ENCODE data around the gene WNT10A.
A peak's percentile ranks its signal among the peaks of the same experiment; 100 is the strongest.
"Not testable (repeated sequence)": the region's sequence is repeated elsewhere in the genome, so short reads cannot be mapped to it uniquely, and the experiment has no call there.

The WNT10A gene

DNA sequence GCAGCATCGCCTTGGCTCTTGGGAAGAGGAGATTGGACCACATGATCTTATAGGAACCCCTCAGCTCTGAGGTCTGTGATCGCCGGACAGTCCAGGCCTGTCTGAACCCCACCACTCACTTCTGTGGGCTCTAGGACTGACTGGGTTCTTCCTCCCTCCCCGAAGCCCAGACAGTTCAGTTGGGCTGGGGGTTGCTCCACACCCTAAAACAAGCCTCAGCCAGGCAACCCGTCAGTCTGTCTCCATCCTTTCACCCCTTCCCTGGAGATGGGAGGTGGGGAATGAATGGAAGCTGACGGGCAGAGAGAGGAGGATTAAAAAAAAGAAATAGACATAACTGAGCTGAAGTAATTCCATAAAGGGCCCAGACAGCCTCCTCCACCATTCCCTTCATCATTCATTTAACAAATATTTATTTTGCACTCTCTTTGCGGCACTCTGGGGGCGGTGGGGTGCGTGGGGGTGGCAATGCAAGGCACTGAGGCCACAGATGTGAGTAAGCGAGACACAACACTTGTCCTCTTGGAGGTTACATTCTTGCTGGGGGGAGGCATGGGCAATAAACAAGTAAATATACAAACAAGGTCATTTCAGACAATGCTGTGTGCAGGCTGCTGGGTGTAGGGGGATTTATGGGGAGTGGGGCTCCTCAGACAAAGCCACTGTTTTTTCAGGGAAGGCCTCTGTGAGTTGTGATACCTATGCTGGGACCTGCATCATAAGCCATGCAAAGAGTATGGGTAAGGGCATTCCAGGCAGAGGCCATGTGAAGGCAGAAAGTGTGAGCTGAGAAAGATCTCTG, 12.9 kb downstream of the WNT10A start:
- DNase-seq (ENCODE audit: low spot score), result peak; percentile 53

DNA sequence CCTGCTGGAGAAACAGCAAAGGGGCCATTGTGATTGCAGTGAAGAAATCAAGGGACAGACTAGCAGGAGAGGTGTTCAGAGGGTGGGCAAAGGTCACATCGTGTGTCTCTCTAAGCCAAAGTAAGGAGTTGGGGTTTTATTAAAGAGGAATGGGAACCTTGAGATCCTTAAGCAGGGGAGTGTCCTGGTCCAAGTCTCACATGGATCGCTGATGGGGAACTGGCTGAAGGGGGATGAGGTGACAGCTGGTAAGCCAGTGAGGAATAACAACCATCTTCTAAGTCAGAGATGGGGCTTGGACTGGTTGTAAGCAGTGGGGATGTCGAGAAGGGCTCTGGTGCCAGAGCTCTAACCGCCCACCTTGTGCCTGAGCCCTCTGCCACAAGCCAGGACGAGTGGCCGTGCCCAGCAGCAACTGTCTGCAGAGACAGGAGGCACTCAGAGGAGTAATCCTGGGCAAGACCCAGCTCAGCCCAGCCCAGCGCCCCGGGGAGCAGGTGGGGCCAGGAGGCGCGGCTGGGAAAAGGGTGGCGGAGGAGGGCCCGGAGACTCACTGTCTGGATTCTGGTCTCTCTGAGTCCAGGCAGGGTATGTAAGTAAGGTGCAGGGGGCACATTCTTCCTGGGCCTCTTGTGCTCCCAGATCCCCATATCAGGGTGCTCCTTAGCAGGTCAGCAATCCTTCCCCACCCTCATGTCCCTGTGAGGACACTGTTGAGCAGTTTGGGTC, 13.7 kb downstream of the WNT10A start:
- DNase-seq (ENCODE audit: low spot score), result peak; percentile 44

DNA sequence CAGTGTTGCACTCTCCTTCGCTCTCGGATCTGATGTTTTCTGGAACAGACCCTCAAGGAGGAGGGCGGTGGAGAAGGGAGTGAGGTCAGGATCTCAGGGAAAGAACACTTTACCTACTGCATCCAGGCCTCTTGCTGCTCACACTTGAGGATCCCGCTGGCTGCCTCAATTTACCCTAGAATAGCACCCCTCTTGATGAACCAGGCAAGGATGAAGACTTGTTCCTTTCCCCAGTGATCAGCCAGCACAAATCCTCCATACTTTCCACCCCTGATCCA, 14.2 kb downstream of the WNT10A start:
- DNase-seq (ENCODE audit: low spot score), result no peak

DNA sequence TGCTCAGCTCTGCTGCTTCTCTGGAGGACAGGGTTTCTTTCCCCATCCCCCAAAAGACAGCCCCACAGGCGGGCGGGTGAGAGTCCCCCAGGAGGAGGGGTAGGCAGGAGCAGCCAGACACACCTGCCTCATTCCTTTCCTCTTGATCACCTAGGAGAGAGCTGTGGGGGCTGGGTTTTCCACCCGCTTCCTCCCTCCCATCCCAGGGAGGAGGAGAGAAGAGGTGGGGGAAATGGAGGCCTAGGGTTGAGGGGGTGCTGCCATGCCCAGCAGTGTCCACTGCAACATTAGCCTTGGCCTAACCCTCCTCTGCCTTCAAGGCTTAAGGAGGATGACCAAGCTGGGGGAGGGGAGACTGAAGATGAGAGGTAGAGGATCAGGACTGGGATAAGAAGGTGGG, 14.7 kb downstream of the WNT10A start:
- DNase-seq (ENCODE audit: low spot score), result no peak

DNA sequence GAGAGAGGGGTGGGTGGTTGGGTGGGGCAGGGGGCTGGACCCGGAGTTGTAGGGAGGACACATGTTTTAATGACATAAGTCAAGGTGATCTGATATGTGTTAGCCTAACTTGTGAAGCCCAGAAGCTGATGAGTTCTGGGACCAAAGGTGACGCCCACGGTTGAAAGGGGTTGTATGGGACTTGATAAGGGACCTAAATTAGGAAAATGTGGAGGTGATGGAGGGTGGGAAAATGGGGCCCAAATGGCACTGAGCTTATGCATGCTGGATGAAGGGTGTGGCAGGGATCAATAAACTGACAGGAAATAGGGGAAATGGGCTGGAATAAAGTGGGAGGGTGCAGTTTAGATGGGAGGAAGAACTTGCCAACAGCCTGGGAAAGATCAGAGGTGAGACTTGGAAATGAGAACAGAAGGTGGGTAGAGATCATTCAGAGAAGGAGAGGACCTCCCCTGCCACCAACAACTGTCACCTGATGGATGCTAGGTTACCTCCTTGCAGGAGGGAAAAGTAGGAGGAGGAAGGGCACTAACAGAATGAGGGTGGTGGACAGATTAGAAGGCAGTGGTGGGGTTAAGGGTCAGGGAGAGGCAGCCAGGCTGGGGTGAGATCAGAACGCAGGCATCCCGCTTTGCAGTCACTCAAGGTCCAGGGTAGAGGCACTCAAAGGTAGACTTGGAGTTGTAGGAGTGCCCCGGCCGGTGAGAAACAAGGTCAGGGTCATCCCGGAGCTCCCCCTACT, 15.3 kb downstream of the WNT10A start:
- DNase-seq (ENCODE audit: low spot score), result no peak

DNA sequence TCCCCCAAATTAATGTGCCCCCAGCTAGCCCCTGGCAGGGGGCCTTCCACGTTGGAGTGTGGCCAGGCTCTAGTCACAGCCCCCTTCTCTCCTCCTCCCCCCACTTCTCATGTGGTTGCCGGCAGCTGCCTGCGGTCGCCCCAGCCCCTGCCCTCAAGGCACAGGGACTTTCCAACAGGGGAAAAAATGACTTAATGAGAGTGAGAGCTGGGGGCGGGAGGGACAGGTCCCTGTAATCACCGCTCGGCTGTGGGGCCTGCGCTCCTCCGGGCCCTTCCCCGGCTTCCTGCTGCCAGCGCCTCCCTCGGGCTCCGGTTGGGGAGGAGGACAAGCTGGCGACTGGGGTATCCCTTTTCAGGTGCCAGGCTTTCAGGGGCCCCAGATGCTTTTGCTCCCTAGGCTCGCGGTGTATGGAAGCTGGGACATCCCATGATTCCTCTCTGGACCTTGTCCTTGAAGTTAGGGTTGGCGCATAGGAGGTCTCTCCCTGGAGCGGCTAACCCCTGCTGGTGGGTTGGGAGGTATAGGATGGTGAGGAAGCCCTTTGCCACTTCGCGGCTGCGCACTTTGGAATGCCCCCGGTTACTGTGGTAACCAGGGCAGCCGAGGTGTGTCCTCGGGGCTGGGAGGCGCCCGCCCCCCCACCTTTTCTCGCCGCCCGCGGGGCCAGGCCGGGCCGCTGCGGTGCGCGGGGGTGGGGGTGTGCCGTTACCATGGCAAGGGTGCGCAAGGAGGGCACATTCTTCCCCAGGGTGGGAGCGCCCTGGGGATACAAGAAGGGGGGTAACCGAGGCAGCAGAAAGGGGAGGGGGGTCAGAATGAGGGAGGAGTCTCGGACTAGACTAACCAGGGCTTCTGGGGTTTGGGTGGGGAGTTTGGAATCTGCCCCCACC, 16.1 kb downstream of the WNT10A start:
- no peak for DNase-seq (ENCODE audit: low spot score)

DNA sequence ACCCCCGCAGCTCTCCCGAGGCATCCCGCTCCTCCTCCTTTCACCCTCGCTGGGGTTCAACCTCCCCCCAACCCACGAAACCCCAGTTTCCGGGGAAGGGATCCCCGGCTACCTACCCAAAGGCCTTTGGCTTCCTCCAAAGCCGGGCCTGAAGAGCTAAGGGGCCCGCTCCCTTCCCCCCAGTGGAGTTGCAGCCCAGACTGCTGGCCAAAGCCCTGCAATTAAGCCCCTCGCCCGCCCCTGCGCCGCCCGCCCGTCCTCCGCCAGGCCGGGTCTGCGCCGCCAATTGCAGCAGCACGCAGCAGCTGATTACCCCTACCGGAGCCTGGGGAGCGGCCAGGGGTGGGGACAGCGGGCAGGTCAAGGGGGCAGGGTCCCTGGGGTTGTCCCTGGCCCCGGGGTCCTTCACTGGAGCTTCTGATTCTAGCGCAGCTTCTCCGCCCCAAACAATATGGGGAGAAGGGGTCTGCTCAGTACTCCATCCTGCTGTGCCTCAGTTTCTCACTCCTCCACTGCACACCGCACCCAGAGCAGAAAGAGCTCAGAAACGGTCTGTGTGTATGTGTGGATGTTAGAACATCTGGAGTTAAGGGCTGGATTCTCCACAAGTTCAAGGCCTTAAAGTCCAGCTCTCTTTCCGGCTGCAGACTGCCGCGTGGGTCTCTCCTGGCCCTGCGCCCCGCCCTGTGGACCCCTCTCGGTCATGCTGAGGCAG, 16.9 kb downstream of the WNT10A start:
- DNase-seq (ENCODE audit: low spot score), result no peak

DNA sequence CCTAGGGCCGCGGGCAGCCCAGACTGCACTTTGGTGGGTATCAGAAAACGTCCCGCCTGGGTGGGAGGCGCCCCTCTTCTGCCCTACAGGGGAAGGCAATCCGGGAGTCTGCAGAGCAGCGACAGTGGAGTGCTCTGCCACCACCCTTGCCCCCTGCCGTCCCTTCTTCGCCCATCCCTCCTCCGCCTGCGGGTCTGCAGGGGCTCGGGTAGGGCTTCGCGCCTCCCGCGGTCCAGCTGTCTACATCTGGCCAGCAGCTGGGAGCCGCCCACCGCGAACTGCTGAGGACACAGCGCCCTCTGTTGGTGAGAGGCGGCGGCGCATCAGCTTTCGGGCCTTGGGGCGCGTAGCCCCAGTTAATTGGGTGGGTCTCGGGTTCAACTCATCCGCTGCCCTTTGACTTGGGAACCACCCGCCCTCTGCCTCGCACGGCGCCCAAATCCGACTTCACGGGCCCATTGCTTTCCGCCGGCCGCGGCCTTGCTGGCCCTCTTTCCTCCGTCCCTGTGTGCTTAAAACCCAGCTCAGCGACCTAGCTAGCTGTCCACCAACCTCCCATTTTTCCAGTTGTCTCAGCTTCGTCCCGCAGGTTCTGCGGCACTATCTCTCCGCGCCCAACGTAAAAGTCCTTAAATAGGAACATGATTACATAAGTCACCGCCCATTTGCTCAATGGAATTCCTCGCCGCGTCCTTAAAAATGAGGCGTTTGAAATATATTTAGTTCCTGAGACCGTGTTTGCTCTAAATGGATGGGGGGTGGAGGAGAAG, 17.6 kb downstream of the WNT10A start:
- peak; percentile 83 for DNase-seq (ENCODE audit: low spot score)

DNA sequence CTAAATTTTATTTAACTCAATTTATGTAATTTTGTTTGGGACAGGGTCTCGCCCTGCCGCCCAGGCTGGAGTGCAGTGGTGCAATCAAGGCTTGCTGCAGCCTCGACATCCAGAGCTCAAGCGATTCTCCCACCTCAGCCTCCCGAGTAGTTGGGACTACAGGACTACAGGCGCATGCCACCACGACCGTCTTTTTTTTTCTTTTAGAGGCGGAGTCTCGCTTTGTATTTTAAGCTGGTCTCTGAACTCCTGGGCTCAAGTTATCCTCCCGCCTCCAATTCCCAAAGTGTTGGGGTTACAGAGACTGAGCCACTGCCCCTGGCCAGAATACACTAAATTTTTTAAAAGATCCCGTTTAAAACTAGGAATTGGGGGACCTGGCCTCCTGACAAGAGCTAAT, 18.5 kb downstream of the WNT10A start:
- no peak for DNase-seq (ENCODE audit: low spot score)

DNA sequence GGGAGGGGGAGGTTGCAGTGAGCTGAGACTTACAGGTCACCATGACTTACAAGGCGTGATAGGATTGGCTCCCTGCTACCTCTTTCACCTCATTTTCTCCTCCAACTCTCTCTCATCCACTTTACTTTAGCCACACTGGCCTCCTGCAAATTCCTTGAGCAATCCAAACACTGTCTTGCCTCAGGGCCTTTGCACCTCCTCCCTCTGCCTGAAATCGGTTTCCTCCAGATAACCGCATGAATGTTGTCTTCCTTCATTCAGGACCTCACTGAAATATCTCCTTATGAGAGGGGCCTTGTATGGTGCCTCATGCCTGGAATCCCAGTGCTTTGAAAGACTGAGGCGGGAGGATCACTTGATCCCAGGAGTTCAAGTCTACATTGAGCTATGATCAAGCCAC, 21.8 kb downstream of the WNT10A start:
- no peak for DNase-seq (ENCODE audit: low spot score)

DNA sequence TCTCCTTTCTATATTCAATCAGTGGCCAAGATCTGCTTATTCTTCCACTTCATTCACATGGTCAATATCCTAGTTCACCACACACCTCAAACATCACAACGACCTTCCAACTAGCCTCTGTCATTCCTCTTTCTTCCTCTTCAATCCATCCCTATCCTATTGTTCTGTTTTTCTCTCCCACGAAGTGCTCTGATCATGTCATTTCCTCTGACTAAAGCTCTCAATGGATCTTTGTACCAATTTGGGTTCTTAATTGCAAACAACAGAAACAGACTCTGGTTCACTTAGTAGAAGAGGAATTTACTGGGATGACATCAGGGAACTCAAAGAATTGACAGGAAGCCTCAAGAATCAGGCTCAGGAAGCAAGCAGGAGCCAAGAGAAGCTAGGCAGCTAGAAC, 23.5 kb downstream of the WNT10A start:
- no peak for DNase-seq (ENCODE audit: low spot score)

DNA sequence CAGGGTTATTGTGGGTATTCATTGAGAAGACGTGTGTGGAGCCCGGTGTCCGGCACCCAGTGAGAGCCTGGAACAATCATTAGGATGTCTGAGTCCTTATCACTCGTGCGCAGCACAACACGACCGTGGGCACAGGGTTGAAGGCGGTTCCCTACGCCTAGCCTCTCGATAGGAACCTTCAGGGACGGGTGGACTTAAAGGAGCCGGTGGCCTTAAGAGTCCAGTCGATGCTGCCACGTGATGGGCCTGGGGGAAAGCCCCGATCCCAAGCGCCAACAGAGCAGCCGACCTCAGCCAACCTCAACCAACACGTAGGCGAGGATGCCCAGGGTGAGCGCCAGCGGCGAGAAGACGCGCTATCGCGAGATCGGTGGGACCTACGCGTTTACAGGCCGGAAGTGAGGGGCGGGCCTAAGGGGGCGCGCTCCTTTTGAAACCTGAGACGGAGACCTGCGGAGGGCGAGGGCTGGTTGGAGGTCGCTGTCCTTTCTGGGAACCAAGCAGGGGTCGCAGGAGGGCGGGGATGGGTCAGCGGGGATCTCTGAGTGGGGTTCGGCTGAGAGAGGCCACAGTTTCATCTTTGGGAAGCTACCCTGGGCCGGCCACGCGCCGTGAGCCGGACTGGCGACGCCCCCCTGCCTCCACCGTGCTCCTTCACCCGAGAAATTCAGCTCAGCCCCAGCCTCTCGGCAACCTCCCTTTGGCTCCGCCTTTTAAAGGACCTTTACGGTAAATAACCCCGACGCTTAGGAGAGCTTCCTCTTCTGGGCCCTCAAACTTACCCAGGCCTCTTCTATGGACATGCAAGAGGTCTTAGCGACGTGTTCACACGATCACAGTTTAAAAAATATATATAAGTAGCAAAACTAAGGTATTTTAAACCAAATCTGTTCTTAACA, 28.3 kb downstream of the WNT10A start:
- DNase-seq (ENCODE audit: low spot score), result peak; percentile 90

DNA sequence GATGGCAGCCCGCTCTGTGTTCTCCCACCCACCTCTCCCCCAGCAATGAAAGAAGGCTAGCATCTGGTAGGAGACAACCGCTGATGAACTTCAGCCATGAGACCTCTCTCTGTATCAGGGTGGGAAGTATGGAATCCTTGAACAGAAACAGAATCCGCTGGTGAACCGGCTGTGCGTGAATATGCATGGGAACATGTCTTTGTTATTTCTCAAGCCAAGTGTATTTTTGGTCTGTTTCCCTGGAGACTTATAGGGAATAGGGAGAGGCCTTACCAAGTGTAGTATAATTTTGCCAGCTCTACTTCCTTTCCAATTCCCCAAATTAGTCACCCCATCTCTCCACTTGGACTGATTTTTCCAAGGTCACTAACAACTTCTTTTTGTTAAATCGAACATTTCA, 30.1 kb downstream of the WNT10A start:
- no peak for DNase-seq (ENCODE audit: low spot score)

DNA sequence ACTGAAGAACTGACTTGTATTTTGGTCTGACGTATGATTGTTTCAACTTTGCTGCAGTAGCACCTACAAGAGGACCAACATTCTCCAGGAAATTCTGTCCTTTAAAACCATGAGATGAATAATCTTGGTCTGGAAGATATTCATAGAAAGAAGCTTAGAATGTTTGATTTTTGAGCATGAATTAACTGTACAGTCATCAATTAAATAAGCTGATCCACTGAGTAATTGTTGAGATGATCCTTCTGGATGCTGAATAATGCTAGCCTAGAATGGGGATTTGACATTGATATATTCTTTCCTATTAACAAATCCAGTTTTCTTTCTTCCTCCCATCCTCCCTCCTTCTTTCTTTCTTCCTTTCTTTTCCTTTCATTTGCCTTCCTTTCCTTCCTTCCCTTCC, 39.9 kb downstream of the WNT10A start:
- no peak for DNase-seq (ENCODE audit: low spot score)

DNA sequence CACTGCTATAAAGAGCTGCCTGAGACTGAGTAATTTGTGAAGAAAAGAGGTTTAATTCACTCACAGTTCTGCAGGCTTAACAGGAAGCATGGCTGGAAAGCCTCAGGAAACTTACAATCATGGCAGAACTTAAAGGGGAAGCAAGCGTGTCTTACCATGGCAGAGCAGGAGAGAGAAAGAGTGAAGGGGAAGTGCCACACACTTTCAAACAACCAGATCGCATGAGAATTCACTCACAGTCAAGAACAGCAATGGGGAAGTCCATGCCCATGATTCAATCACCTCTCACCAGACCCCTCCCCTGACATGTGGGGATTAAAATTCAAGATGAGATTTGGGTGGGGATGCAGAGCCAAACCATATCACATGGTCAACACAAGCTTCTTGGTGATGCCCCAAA, 44.1 kb downstream of the WNT10A start:
- no peak for DNase-seq (ENCODE audit: low spot score)

DNA sequence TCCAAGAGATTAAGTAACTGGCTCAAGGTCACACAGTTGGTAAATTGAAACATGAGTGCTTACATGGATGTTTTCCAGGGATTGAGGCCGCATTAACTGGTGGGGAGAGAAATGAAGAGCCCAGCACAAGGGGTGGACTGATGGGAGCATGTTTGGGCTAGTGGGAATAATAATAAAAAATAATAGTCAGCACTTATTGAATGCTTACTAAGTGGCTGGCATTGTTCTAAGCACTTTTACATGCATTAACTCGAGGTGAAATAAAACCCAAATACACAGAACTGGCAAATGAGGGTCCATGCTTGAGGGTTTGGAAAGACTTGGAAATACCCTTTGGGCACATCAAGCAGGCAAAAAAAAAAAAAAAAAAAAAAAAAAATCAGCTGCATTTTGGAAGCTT, 44.8 kb downstream of the WNT10A start:
- DNase-seq (ENCODE audit: low spot score), result no peak

DNA sequence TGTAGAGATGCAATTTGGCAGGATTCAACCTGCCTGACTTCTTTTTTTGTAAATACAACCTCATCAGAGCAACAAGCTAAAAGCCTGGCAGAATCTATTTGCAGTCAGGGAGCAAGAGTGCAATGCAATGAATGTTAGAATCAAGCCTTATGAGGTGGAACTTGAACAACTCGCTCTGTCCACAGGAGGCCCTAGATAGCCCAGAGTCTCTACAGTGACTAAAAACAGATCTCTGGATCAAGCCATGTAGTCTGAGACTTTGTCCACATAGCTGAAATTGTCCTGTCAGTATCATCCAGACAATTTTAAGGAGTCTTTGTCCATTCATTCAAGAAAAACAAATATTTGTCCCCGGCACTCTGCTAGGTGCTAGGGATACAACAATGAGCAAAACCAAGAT, 46.8 kb downstream of the WNT10A start:
- no peak for DNase-seq (ENCODE audit: low spot score)

DNA sequence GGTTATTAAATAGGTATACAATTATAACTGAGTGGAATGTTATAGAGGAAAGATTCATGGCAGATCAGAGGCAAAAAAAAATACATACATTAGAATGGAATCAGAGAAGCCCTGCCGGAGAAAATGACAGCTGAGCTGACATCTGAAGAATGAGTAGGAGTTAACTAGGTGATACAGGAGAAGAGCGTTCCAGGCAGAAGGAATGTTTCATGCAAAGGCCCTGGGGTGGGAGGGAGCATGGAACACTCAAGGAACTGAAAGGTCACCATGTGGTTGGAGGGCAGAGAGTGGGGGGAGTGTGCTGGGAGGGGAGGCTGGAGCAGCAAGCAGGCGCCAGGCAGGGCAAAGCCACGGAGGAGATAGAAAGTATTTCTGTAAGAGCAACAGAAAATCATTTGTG, 47.2 kb downstream of the WNT10A start:
- no peak for DNase-seq (ENCODE audit: low spot score)

DNA sequence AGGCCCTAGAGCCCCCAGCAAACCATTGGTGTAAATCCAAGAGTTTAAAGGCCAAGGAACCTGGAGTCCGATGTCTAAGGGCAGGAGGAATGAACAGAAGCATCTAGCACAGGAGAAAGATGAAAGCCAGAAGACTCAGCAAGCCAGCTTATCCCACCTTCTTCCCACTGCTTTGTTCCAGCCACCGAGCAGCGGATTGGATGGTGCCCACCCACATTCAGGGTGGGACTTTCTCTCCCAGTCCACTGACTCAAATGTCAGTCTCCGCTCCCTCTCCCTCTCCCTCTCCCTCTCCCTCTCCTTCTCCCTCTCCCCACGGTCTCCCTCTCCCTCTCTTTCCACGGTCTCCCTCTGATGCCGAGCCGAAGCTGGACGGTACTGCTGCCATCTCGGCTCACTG, 49.8 kb downstream of the WNT10A start:
- not testable (repeated sequence) for DNase-seq (ENCODE audit: low spot score)

DNA sequence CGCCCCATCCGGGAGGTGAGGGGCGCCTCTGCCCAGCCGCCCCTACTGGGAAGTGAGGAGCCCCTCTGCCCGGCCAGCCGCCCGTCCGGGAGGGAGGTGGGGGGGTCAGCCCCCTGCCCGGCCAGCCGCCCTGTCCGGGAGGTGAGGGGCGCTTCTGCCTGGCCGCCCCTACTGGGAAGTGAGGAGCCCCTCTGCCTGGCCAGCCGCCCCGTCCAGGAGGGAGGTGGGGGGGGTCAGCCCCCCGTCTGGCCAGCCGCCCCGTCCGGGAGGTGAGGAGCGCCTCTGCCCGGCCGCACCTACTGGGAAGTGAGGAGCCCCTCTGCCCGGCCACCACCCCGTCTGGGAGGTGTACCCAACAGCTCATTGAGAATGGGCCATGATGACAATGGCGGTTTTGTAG, 51.1 kb downstream of the WNT10A start:
- DNase-seq (ENCODE audit: low spot score), result not testable (repeated sequence)

All from left forelimb (tissue), 1 donor.